ENCODE results near the gene SSBP3.
"Not testable (repeated sequence)": the region's sequence is repeated elsewhere in the genome, so short reads cannot be mapped to it uniquely, and the experiment has no call there.

Gene SSBP3

GRCh38 chr1:54220004-54220811, 186.0 kb downstream of the SSBP3 start:
- no peak for DNase-seq (ENCODE audit: low spot score)

GRCh38 chr1:54219688-54220003, 186.5 kb downstream of the SSBP3 start:
- DNase-seq (ENCODE audit: low spot score): no peak

- DNase-seq (ENCODE audit: low spot score): no peak
These were observed 187.1 kb downstream of the SSBP3 start for GRCh38 chr1:54218883-54219687.

GRCh38 chr1:54215523-54215922, 190.7 kb downstream of the SSBP3 start:
- no peak for DNase-seq (ENCODE audit: low spot score)

- no peak for DNase-seq (ENCODE audit: low spot score)
These were observed 193.3 kb downstream of the SSBP3 start for GRCh38 chr1:54212872-54213271.

GRCh38 chr1:54207896-54208295, 198.3 kb downstream of the SSBP3 start:
- not testable (repeated sequence) for DNase-seq (ENCODE audit: low spot score)

- DNase-seq (ENCODE audit: low spot score): no peak
These were observed 198.9 kb downstream of the SSBP3 start for GRCh38 chr1:54207287-54207686.

- no peak for DNase-seq (ENCODE audit: low spot score)
These were observed 202.0 kb downstream of the SSBP3 start for GRCh38 chr1:54204199-54204598.

GRCh38 chr1:54200519-54200997, 205.6 kb downstream of the SSBP3 start:
- DNase-seq (ENCODE audit: low spot score): no peak

GRCh38 chr1:54199765-54200518, 206.3 kb downstream of the SSBP3 start, which contains the start of the genes CYB5RL and MRPL37:
Gene CYB5RL (minus strand): TSS chr1:54200030. CDS start chr1:54195616, 4,414 bp downstream.
Gene MRPL37 (plus strand): TSS chr1:54200167. CDS start chr1:54200244, 77 bp downstream.
- peak; percentile 93 for DNase-seq (ENCODE audit: low spot score)

- no peak for DNase-seq (ENCODE audit: low spot score)
These were observed 206.9 kb downstream of the SSBP3 start for GRCh38 chr1:54199151-54199764.

- no peak for DNase-seq (ENCODE audit: low spot score)
These were observed 212.7 kb downstream of the SSBP3 start for GRCh38 chr1:54193453-54193852.

- DNase-seq (ENCODE audit: low spot score): no peak
These were observed 214.7 kb downstream of the SSBP3 start for GRCh38 chr1:54191525-54191924.

- no peak for DNase-seq (ENCODE audit: low spot score)
These were observed 215.7 kb downstream of the SSBP3 start for GRCh38 chr1:54190526-54190925.

- no peak for DNase-seq (ENCODE audit: low spot score)
These were observed 217.9 kb downstream of the SSBP3 start for GRCh38 chr1:54188291-54188690.

- no peak for DNase-seq (ENCODE audit: low spot score)
These were observed 220.1 kb downstream of the SSBP3 start for GRCh38 chr1:54186056-54186455.

GRCh38 chr1:54180701-54181360, 225.4 kb downstream of the SSBP3 start:
- DNase-seq (ENCODE audit: low spot score): no peak

GRCh38 chr1:54178296-54179070, 227.7 kb downstream of the SSBP3 start:
- no peak for DNase-seq (ENCODE audit: low spot score)

- no peak for DNase-seq (ENCODE audit: low spot score)
These were observed 228.5 kb downstream of the SSBP3 start for GRCh38 chr1:54177726-54178125.

- DNase-seq (ENCODE audit: low spot score): no peak
These were observed 229.4 kb downstream of the SSBP3 start for GRCh38 chr1:54176621-54177327.

Data from CD4-positive, alpha-beta T cell treated with Interleukin-6 at 100 ng/mL for 8 hours (primary cell).